ENCODE results near the gene LTBP1.

LTBP1 gene

DNA sequence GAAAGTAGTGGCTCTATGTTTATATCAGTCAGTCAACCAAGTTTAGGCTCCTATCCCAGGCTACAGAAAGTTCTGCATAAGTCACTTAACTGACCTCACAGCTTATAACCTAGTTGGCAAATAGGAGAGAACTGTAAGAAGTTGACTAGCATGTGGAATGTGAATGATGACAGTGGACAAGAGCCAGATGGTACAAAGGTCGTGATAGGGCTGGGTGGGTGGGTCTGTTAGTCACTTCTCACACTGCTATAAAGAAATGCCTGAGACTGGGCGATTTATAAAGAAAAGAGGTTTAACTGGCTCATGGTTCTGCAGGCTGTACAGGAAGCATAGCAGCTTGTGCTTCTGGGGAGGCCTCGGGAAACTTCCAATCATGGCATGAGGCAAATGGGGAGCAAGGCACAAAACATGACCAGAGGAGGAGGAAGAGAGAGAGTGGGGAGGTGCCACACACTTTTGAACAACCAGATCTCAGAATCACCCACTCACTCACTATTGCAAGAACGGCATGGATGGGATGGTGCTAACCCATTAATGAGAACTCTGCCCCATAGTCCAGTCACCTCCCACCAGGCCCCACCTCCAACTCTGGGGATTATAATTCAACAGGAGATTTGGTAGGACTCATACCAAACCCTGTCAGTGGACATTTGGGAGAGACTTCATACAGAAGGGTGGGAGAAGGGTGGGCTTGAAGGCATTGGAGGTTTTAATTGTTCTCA lies 68.8 kb downstream of the LTBP1 start:
- Histone ChIP-seq H2BK15ac (replicated peaks; ENCODE audit: low read depth) (no peak overlapping the region), H4K8ac (ENCODE audit: low read depth, low read length) (no peak overlapping the region), H3K79me1 (ENCODE audit: low read length) (no peaks in the 10 kb centered on the region), H3K56ac (ENCODE audit: low read length) (no peak overlapping the region), H3K4ac (ENCODE audit: low read depth, low read length) (no peak overlapping the region), H3K18ac (ENCODE audit: low read length) (no peak overlapping the region), H3K27me3 (ENCODE audit: insufficient read depth, low read length, poor library complexity) (no peaks in the 10 kb centered on the region), H3K79me2 (ENCODE audit: control insufficient read depth, insufficient read depth, low read length) (no peaks in the 10 kb centered on the region), H3K4me2 (ENCODE audit: low read length) (no peak overlapping the region), H3K27ac (ENCODE audit: low read depth, low read length) (no peak overlapping the region), H2BK5ac (ENCODE audit: low read length) (no peak overlapping the region), H3K36me3 (ENCODE audit: control insufficient read depth, insufficient read depth, low read length) (no peaks in the 10 kb centered on the region), H4K5ac (ENCODE audit: low read length) (no peak overlapping the region), H3K4me3 (ENCODE audit: low read length) (no peak overlapping the region), H2BK120ac (ENCODE audit: low read depth, low read length) (no peak overlapping the region), H3K9ac (ENCODE audit: low read length) (no peak overlapping the region), H2AK5ac (ENCODE audit: low read length) (no peak overlapping the region), H3K4me1 (ENCODE audit: control insufficient read depth, low read depth, low read length) (peaks cover 3% of the 10 kb centered on the region), H3K23ac (ENCODE audit: low read length) (no peak overlapping the region)
- no peak for DNase-seq
- no CpG with 5 or more reads among the region's 4 CpGs for WGBS (ENCODE audit: extremely low coverage, insufficient coverage, low lambda C conversion rate)

DNA sequence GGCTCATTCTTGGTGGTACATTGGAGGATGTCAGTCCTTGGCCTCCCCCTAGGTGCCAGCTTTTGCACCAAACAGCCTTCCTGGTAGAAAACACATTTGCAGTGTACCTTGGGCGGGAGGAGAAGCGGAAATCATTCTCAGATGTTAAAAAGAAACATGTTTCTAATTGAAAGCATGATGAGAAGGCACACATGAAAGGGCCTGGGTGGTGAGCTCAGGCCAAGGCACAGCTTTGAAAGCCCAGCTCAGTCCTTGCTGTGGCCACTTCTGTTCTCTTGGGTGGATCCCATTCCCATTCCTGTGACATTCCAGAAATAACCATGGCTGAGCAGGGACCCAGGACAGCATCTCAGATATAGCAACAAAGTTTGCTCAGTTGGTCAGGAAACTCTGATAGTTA lies 71.5 kb downstream of the LTBP1 start:
- H2BK120ac ChIP-seq (ENCODE audit: low read depth, low read length): no peak overlapping the region
- H4K8ac ChIP-seq (ENCODE audit: low read depth, low read length): no peak overlapping the region
- H3K27ac ChIP-seq (ENCODE audit: low read depth, low read length): no peak overlapping the region
- no peaks in the 10 kb centered on the region for H3K79me2 ChIP-seq (ENCODE audit: control insufficient read depth, insufficient read depth, low read length)
- H3K18ac ChIP-seq (ENCODE audit: low read length): peak overlapping the region; percentile 44
- H3K4me1 ChIP-seq (ENCODE audit: control insufficient read depth, low read depth, low read length): peaks cover 3% of the 10 kb centered on the region
- no peak overlapping the region for H4K5ac ChIP-seq (ENCODE audit: low read length)
- H2BK5ac ChIP-seq (ENCODE audit: low read length): no peak overlapping the region
- no peak overlapping the region for H3K4me3 ChIP-seq (ENCODE audit: low read length)
- no peak overlapping the region for H3K4me2 ChIP-seq (ENCODE audit: low read length)
- no CpG with 5 or more reads among the region's 2 CpGs for WGBS (ENCODE audit: extremely low coverage, insufficient coverage, low lambda C conversion rate)
- no peaks in the 10 kb centered on the region for H3K27me3 ChIP-seq (ENCODE audit: insufficient read depth, low read length, poor library complexity)
- no peak overlapping the region for H2AK5ac ChIP-seq (ENCODE audit: low read length)
- H3K36me3 ChIP-seq (ENCODE audit: control insufficient read depth, insufficient read depth, low read length): no peaks in the 10 kb centered on the region
- peak; percentile 83 for DNase-seq
- H2BK15ac ChIP-seq (replicated peaks; ENCODE audit: low read depth): no peak overlapping the region
- no peak overlapping the region for H3K9ac ChIP-seq (ENCODE audit: low read length)
- no peak overlapping the region for H3K56ac ChIP-seq (ENCODE audit: low read length)
- no peaks in the 10 kb centered on the region for H3K79me1 ChIP-seq (ENCODE audit: low read length)
- H3K23ac ChIP-seq (ENCODE audit: low read length): no peak overlapping the region
- no peak overlapping the region for H3K4ac ChIP-seq (ENCODE audit: low read depth, low read length)

- H4K5ac ChIP-seq (ENCODE audit: low read length): no peak overlapping the region
- H4K8ac ChIP-seq (ENCODE audit: low read depth, low read length): no peak overlapping the region
- H3K4ac ChIP-seq (ENCODE audit: low read depth, low read length): no peak overlapping the region
- H3K79me2 ChIP-seq (ENCODE audit: control insufficient read depth, insufficient read depth, low read length): no peaks in the 10 kb centered on the region
- H2BK5ac ChIP-seq (ENCODE audit: low read length): no peak overlapping the region
- WGBS (ENCODE audit: extremely low coverage, insufficient coverage, low lambda C conversion rate): no CpG with 5 or more reads among the region's 7 CpGs
- no peak overlapping the region for H3K56ac ChIP-seq (ENCODE audit: low read length)
- no peaks in the 10 kb centered on the region for H3K36me3 ChIP-seq (ENCODE audit: control insufficient read depth, insufficient read depth, low read length)
- no peak overlapping the region for H3K4me2 ChIP-seq (ENCODE audit: low read length)
- H2BK15ac ChIP-seq (replicated peaks; ENCODE audit: low read depth): no peak overlapping the region
- H2BK120ac ChIP-seq (ENCODE audit: low read depth, low read length): no peak overlapping the region
- DNase-seq: no peak
- H3K27me3 ChIP-seq (ENCODE audit: insufficient read depth, low read length, poor library complexity): no peaks in the 10 kb centered on the region
- no peak overlapping the region for H3K9ac ChIP-seq (ENCODE audit: low read length)
- no peaks in the 10 kb centered on the region for H3K79me1 ChIP-seq (ENCODE audit: low read length)
- H3K27ac ChIP-seq (ENCODE audit: low read depth, low read length): no peak overlapping the region
- H2AK5ac ChIP-seq (ENCODE audit: low read length): no peak overlapping the region
- H3K4me3 ChIP-seq (ENCODE audit: low read length): no peak overlapping the region
- no peak overlapping the region for H3K23ac ChIP-seq (ENCODE audit: low read length)
- peak overlapping the region; percentile 39 for H3K18ac ChIP-seq (ENCODE audit: low read length)
- peaks cover 3% of the 10 kb centered on the region for H3K4me1 ChIP-seq (ENCODE audit: control insufficient read depth, low read depth, low read length)
Observed at GRCh38 chr2:33019796-33020195, 73.0 kb downstream of the LTBP1 start.

DNA sequence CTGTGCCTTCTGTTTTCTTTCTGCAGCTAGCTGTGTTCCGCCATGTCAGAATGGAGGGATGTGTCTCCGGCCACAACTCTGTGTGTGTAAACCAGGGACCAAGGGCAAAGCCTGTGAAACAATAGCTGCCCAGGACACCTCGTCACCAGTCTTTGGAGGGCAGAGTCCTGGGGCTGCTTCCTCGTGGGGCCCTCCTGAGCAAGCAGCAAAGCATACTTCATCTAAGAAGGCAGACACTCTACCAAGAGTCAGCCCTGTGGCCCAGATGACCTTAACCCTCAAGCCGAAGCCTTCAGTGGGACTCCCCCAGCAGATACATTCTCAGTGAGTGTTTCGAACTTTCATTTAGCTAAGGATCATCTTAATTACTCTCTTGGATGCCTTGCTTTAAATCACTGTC lies 74.1 kb downstream of the LTBP1 start:
- Histone ChIP-seq H3K27me3 (ENCODE audit: insufficient read depth, low read length, poor library complexity) (no peaks in the 10 kb centered on the region), H3K9ac (ENCODE audit: low read length) (no peak overlapping the region), H4K5ac (ENCODE audit: low read length) (no peak overlapping the region), H3K79me2 (ENCODE audit: control insufficient read depth, insufficient read depth, low read length) (no peaks in the 10 kb centered on the region), H3K79me1 (ENCODE audit: low read length) (no peaks in the 10 kb centered on the region), H2BK120ac (ENCODE audit: low read depth, low read length) (no peak overlapping the region), H2BK5ac (ENCODE audit: low read length) (no peak overlapping the region), H3K4me3 (ENCODE audit: low read length) (no peak overlapping the region), H3K4me1 (ENCODE audit: control insufficient read depth, low read depth, low read length) (peaks cover 3% of the 10 kb centered on the region), H3K18ac (ENCODE audit: low read length) (no peak overlapping the region), H2BK15ac (replicated peaks; ENCODE audit: low read depth) (no peak overlapping the region), H2AK5ac (ENCODE audit: low read length) (no peak overlapping the region), H3K4ac (ENCODE audit: low read depth, low read length) (no peak overlapping the region), H3K27ac (ENCODE audit: low read depth, low read length) (no peak overlapping the region), H3K36me3 (ENCODE audit: control insufficient read depth, insufficient read depth, low read length) (no peaks in the 10 kb centered on the region), H4K8ac (ENCODE audit: low read depth, low read length) (no peak overlapping the region), H3K23ac (ENCODE audit: low read length) (no peak overlapping the region), H3K56ac (ENCODE audit: low read length) (no peak overlapping the region), H3K4me2 (ENCODE audit: low read length) (no peak overlapping the region)
- WGBS (ENCODE audit: extremely low coverage, insufficient coverage, low lambda C conversion rate): no CpG with 5 or more reads among the region's 6 CpGs
- no peak for DNase-seq

DNA sequence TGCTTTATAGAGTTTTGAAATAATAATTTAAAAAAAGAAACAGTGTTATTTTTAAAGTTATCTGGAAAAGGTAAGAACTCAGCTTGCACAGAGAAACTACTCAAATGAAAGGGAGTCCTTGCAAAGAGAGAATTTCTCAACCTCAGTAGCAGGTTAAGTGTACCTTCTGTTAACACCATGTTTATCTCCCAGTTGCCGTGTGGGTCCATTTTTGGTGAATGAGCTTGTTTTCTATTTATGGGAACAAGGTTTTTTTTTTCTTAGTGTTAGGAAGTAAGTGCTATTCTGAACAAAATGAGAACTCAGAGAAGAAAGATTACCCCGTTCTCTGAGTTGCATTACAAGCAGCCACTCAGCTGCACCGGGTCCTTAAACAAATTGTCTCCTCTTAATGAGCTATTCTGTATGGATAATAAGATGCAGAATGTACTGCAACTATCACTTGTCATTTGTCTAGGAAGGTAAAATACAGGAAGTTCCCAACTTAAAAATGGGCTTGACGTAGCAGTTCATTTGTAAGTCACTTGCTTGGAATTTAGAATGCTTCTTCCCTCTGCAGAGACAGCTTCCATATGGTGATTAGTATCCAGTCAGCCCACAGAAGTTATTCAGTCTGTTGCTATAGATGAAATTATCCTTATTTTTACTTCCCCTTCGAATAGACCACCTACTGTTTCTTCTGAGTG lies 74.9 kb downstream of the LTBP1 start:
- no peaks in the 10 kb centered on the region for H3K79me2 ChIP-seq (ENCODE audit: control insufficient read depth, insufficient read depth, low read length)
- no peak overlapping the region for H3K56ac ChIP-seq (ENCODE audit: low read length)
- H3K4me1 ChIP-seq (ENCODE audit: control insufficient read depth, low read depth, low read length): peaks cover 3% of the 10 kb centered on the region
- H3K9ac ChIP-seq (ENCODE audit: low read length): no peak overlapping the region
- no peaks in the 10 kb centered on the region for H3K27me3 ChIP-seq (ENCODE audit: insufficient read depth, low read length, poor library complexity)
- no peak overlapping the region for H4K5ac ChIP-seq (ENCODE audit: low read length)
- H3K4me3 ChIP-seq (ENCODE audit: low read length): no peak overlapping the region
- H2BK15ac ChIP-seq (replicated peaks; ENCODE audit: low read depth): no peak overlapping the region
- H4K8ac ChIP-seq (ENCODE audit: low read depth, low read length): no peak overlapping the region
- no peaks in the 10 kb centered on the region for H3K36me3 ChIP-seq (ENCODE audit: control insufficient read depth, insufficient read depth, low read length)
- H2BK5ac ChIP-seq (ENCODE audit: low read length): no peak overlapping the region
- WGBS (ENCODE audit: extremely low coverage, insufficient coverage, low lambda C conversion rate): no CpG with 5 or more reads among the region's 5 CpGs
- peak; percentile 33 for DNase-seq
- no peak overlapping the region for H3K4ac ChIP-seq (ENCODE audit: low read depth, low read length)
- H3K27ac ChIP-seq (ENCODE audit: low read depth, low read length): no peak overlapping the region
- no peak overlapping the region for H3K18ac ChIP-seq (ENCODE audit: low read length)
- H2AK5ac ChIP-seq (ENCODE audit: low read length): no peak overlapping the region
- no peak overlapping the region for H3K23ac ChIP-seq (ENCODE audit: low read length)
- H3K4me2 ChIP-seq (ENCODE audit: low read length): no peak overlapping the region
- H3K79me1 ChIP-seq (ENCODE audit: low read length): no peaks in the 10 kb centered on the region
- no peak overlapping the region for H2BK120ac ChIP-seq (ENCODE audit: low read depth, low read length)

Data from mesendoderm (in vitro differentiated cells).